Measurements from ENCODE around the gene TREM1.

Gene TREM1

GRCh38 chr6:41291717-41292116, 5.2 kb upstream of the TREM1 start:
- Histone ChIP-seq H3K27me3 (ENCODE audit: insufficient read depth, poor library complexity, severe bottlenecking) (no peaks in the 10 kb centered on the region), H3K4me3 (replicated peaks; ENCODE audit: insufficient read depth, low read length) (no peak overlapping the region)

DNA sequence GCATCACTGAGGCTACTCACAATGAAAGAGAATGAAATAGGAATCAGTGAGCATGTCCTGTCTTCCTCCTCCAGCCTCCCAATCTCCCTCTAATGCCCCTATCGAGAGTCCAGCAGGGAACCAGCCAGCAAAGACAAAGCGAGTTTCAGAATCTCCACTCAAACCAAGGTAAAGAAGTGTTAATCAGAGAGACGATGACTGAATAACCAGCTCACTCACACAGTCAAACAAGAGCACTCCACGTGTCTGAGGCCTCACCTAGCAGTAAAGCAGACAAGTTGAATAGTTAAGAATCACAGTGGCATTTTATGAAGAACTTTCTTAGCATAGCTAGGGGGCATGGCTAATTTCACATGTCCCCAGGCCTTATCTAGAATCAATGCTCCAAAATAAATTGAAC, 3.3 kb upstream of the TREM1 start:
- no peaks in the 10 kb centered on the region for H3K27me3 ChIP-seq (ENCODE audit: insufficient read depth, poor library complexity, severe bottlenecking)
- no peak overlapping the region for H3K4me3 ChIP-seq (replicated peaks; ENCODE audit: insufficient read depth, low read length)
- DNase-seq (ENCODE audit: low read depth in 1 of 2, low spot score in 1 of 2): no peak
- no peak overlapping the region for H3K27ac ChIP-seq (replicated peaks)
- no peak for TF ChIP-seq GABPA (IDR thresholded peaks at IDR 0.05; ENCODE audit: low read depth)
- no peak for TF ChIP-seq POLR2AphosphoS5 (IDR thresholded peaks at IDR 0.05; ENCODE audit: low read depth)
- TF ChIP-seq SPI1 (IDR thresholded peaks at IDR 0.05; ENCODE audit: borderline replicate concordance, low read depth): no peak
- TF ChIP-seq REST (IDR thresholded peaks at IDR 0.05; ENCODE audit: insufficient replicate concordance, low read depth): no peak
- no peak for TF ChIP-seq CTCF (IDR thresholded peaks at IDR 0.05; ENCODE audit: insufficient read depth, low read length)

More at GRCh38 chr6:41291717-41292116, 5.2 kb upstream of the TREM1 start:
- DNase-seq (ENCODE audit: low read depth in 1 of 2, low spot score in 1 of 2): no peak
- TF ChIP-seq GABPA (IDR thresholded peaks at IDR 0.05; ENCODE audit: low read depth) (no peak), SPI1 (IDR thresholded peaks at IDR 0.05; ENCODE audit: borderline replicate concordance, low read depth) (no peak), CTCF (IDR thresholded peaks at IDR 0.05; ENCODE audit: insufficient read depth, low read length) (no peak), REST (IDR thresholded peaks at IDR 0.05; ENCODE audit: insufficient replicate concordance, low read depth) (no peak), POLR2AphosphoS5 (IDR thresholded peaks at IDR 0.05; ENCODE audit: low read depth) (no peak)
- H3K27ac ChIP-seq (replicated peaks): no peak overlapping the region

- no peak overlapping the region for H3K4me3 ChIP-seq (replicated peaks; ENCODE audit: insufficient read depth, low read length)
- no peak for TF ChIP-seq POLR2AphosphoS5 (IDR thresholded peaks at IDR 0.05; ENCODE audit: low read depth)
- TF ChIP-seq GABPA (IDR thresholded peaks at IDR 0.05; ENCODE audit: low read depth): no peak
- TF ChIP-seq REST (IDR thresholded peaks at IDR 0.05; ENCODE audit: insufficient replicate concordance, low read depth): no peak
- TF ChIP-seq CTCF (IDR thresholded peaks at IDR 0.05; ENCODE audit: insufficient read depth, low read length): no peak
- TF ChIP-seq SPI1 (IDR thresholded peaks at IDR 0.05; ENCODE audit: borderline replicate concordance, low read depth): no peak
- no peak for DNase-seq (ENCODE audit: low read depth in 1 of 2, low spot score in 1 of 2)
- no peak overlapping the region for H3K27ac ChIP-seq (replicated peaks)
- H3K27me3 ChIP-seq (ENCODE audit: insufficient read depth, poor library complexity, severe bottlenecking): no peaks in the 10 kb centered on the region
These were observed 2.3 kb upstream of the TREM1 start for GRCh38 chr6:41288754-41289129.

Measured in HL-60 (cell line).